Caco-2 (cell line): ENCODE results near the gene PBOV1. TPM values are rescaled to one million over a fixed set of nuclear protein-coding genes. Genes with fewer than 3 reads are reported as not detected.

Source experiments
- BruUV-seq: library from RNA; stranded (reverse); fragments of 400-500 nt; replicated peaks from 2 replicates; lab custom pipeline; 2021; lab: Mats Ljungman, UMichigan
- CTCF ChIA-PET: fragments of 300-600 bp; sonication (Branson Sonifier 250); formaldehyde crosslinking; loops from one replicate; lab custom pipeline; 2022; ENCODE audit warnings: antibody characterized with exemption; lab: Charles Lee
- POLR2A ChIA-PET: fragments of 300-600 bp; sonication (Branson Sonifier 250); formaldehyde crosslinking; loops from one replicate; lab custom pipeline; 2022; ENCODE audit warnings: antibody characterized with exemption; lab: Charles Lee
- DNase-seq, 2 experiments: peaks; one replicate each; pipeline versions ENCODE4 v3.0.0 to v3.0.0-alpha.2; 2020 to 2022
- H3K27me3 ChIP-seq: replicated peaks from 2 replicates; pipeline ENCODE4 v1.6.0; 2011; ENCODE audit warnings: low read length; ENCODE audit not compliant: control insufficient read depth, insufficient read depth
- H3K36me3 ChIP-seq: 2 replicates; pipeline ENCODE4 v1.5.1; 2011; ENCODE audit warnings: low read length; ENCODE audit not compliant: control insufficient read depth, insufficient read depth
- H3K4me1 ChIP-seq: fragments of 250-450 bp; sonication (Bioruptor Pico); 2 replicates; pipeline ENCODE4 v1.5.1; 2020; ENCODE audit warnings: mild to moderate bottlenecking
- H3K4me3 ChIP-seq: 2 replicates; pipeline ENCODE4 v1.5.1; 2011; ENCODE audit warnings: low read depth, mild to moderate bottlenecking, control low read depth, low read length
- H3K9me3 ChIP-seq: fragments of 250-450 bp; sonication (Bioruptor Pico); 2 replicates; pipeline ENCODE4 v1.5.1; 2020; ENCODE audit warnings: mild to moderate bottlenecking, moderate library complexity
- H3K27ac Mint-ChIP-seq: one replicate; pipeline ENCODE4 v1.8.0; 2022; ENCODE audit warnings: mixed read lengths; ENCODE audit not compliant: unreplicated experiment
- H3K27me3 Mint-ChIP-seq: one replicate; pipeline ENCODE4 v1.8.0; 2022; ENCODE audit warnings: mixed read lengths; ENCODE audit not compliant: insufficient read depth, unreplicated experiment
- H3K36me3 Mint-ChIP-seq: one replicate; pipeline ENCODE4 v1.8.0; 2022; ENCODE audit warnings: mild to moderate bottlenecking, mixed read lengths; ENCODE audit not compliant: insufficient read depth, unreplicated experiment
- H3K4me1 Mint-ChIP-seq: one replicate; pipeline ENCODE4 v1.8.0; 2022; ENCODE audit warnings: low read depth, mixed read lengths; ENCODE audit not compliant: unreplicated experiment
- H3K4me3 Mint-ChIP-seq: one replicate; pipeline ENCODE4 v1.8.0; 2022; ENCODE audit warnings: mild to moderate bottlenecking, moderate library complexity, mixed read lengths; ENCODE audit not compliant: unreplicated experiment
- H3K9me3 Mint-ChIP-seq: one replicate; pipeline ENCODE4 v1.8.0; 2022; ENCODE audit warnings: mixed read lengths; ENCODE audit not compliant: unreplicated experiment
- CTCF ChIP-seq, 2 experiments: fragments of 200-600 bp in 1 of 2; IDR thresholded peaks; 1 replicate in 1 of 2; 2 replicates in 1 of 2; pipeline versions ENCODE4 v1.5.1 to v1.8.0; 2011 to 2022; ENCODE audit warnings: antibody characterized with exemption in 1 of 2, control low read depth in 1 of 2, inconsistent platforms in 1 of 2, low read depth in 1 of 2, low read length in 1 of 2, mild to moderate bottlenecking in 1 of 2, moderate library complexity in 1 of 2; ENCODE audit not compliant: insufficient read depth in 1 of 2, severe bottlenecking in 1 of 2, unreplicated experiment in 1 of 2
- intact Hi-C: fragments of 100-400 bp; cut with micrococcal nuclease; formaldehyde crosslinking; loops from one replicate; pipeline ENCODE4 v1.10.0; 2022; ENCODE audit not compliant: unreplicated experiment
- total RNA-seq: library from RNA; stranded (reverse); gene quantifications from 2 replicates; pipeline ENCODE4 v1.2.3, GENCODE V29; 2022

The PBOV1 gene
- total RNA-seq, 1 experiment from 2014 or later = not detected

DNA sequence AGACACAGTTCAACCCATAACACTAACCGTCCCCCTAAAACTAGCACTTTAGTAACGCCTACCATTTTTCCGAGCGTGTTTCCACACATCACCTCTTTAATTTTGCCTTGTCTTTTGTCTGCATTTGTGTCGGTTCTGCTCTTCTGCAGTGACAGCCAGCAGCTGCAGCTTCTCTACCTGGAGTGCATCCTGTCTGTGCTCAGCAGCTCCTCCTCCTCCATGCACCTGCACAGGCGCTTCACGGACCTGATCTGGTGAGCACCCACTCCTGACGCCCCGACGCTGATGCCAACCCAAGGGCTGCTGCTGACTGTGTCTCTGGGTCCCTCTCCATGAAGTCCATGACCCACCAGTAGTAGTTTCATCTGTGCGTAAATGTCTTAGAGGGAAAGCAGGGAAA is 35.4 kb upstream of the PBOV1 start:
- peaks cover 6% of the 10 kb centered on the region for H3K36me3 Mint-ChIP-seq
- Histone ChIP-seq H3K27me3 (no peaks in the 10 kb centered on the region), H3K4me1 (no peaks in the 10 kb centered on the region), H3K9me3 (no peaks in the 10 kb centered on the region), H3K36me3 (no peaks in the 10 kb centered on the region), H3K4me3 (no peak overlapping the region)
- intact Hi-C loops = no loop called here
- no peak overlapping the region for H3K27ac Mint-ChIP-seq
- H3K4me1 Mint-ChIP-seq = no peaks in the 10 kb centered on the region
- BruUV-seq = no TSS peak
- ChIA-PET CTCF (no interaction called here), POLR2A (no interaction called here)
- DNase-seq = no peak
- H3K4me3 Mint-ChIP-seq = no peak overlapping the region
- no peak for TF ChIP-seq CTCF (IDR thresholded peaks at IDR 0.05; ENCODE audit: insufficient read depth in 1 of 2, low read depth in 1 of 2, low read length in 1 of 2, severe bottlenecking in 1 of 2, unreplicated experiment in 1 of 2)
- H3K27me3 Mint-ChIP-seq = no peaks in the 10 kb centered on the region
- no peaks in the 10 kb centered on the region for H3K9me3 Mint-ChIP-seq

DNA sequence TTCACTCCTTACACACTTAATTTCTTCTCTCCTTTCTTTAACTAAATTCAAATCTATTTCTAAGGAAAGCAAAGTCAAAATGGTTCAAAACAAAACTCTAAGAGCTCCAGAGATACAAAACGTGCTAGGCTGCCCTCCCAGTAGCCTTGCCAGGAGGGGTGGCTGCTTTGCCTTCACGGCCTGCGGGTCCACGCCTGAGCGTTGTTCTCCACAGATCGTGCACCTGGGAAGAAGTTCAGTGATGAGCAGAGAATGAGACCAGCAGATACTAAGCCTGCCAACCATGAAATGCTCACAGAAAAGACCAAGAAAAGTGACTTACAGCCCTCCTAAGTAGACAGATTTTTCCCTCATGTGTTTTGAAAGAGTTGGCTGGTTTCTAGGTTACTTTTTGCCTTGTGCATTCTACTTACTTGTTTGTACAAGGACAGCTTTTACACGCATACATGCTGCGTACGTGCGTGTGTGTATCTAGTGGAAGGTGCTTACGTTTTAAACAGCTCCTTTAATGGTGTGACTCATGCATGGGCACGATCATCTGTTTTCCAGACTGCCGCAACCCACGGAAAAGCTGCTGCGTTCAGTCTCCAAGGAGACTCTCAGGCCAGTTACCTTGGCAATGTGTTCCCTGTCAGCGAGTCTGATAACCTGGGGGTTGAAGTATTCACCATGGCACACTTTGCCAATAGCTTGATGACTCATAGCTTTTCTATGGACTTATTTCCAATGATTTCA is 32.4 kb upstream of the PBOV1 start:
- Mint-ChIP-seq H3K27ac (no peak overlapping the region), H3K4me3 (no peak overlapping the region)
- CTCF ChIA-PET = no interaction called here

DNA sequence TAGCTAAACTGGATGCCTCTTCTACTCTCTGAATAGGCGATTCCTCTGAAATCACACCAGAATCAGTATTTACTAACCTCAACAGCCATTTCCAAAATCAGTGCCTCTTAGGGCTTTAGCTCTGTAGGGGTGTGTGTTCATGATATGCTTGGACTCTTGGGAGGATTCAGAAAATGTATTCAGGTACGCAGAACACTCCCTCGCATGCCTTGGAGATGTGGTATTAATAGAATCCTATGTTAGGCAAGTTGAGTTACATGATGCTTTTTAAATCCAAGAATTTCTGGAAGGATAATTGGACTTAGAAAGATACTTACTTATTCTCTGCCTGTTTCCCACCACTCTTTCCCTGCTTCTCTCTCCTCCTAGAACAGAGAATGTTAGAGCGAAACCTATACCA is 31.8 kb upstream of the PBOV1 start:
- Mint-ChIP-seq H3K27me3 (no peaks in the 10 kb centered on the region), H3K27ac (no peak overlapping the region), H3K36me3 (no peaks in the 10 kb centered on the region), H3K9me3 (no peaks in the 10 kb centered on the region), H3K4me3 (no peak overlapping the region), H3K4me1 (no peaks in the 10 kb centered on the region)
- intact Hi-C loops = no loop called here
- no peak overlapping the region for H3K4me3 ChIP-seq
- H3K27me3 ChIP-seq = no peaks in the 10 kb centered on the region
- no peaks in the 10 kb centered on the region for H3K4me1 ChIP-seq
- ChIA-PET POLR2A (no interaction called here), CTCF (no interaction called here)
- no TSS peak for BruUV-seq
- no peaks in the 10 kb centered on the region for H3K9me3 ChIP-seq
- no peak for DNase-seq
- no peaks in the 10 kb centered on the region for H3K36me3 ChIP-seq
- TF ChIP-seq CTCF (IDR thresholded peaks at IDR 0.05; ENCODE audit: insufficient read depth in 1 of 2, low read depth in 1 of 2, low read length in 1 of 2, severe bottlenecking in 1 of 2, unreplicated experiment in 1 of 2) = no peak

More for the DNA sequence above, 32.4 kb upstream of the PBOV1 start:
- Mint-ChIP-seq H3K27me3 (no peaks in the 10 kb centered on the region), H3K36me3 (no peaks in the 10 kb centered on the region), H3K9me3 (no peaks in the 10 kb centered on the region), H3K4me1 (no peaks in the 10 kb centered on the region)
- Histone ChIP-seq H3K4me1 (no peaks in the 10 kb centered on the region), H3K36me3 (no peaks in the 10 kb centered on the region), H3K27me3 (no peaks in the 10 kb centered on the region), H3K4me3 (no peak overlapping the region), H3K9me3 (no peaks in the 10 kb centered on the region)
- DNase-seq = no peak
- intact Hi-C loops = no loop called here
- no peak for TF ChIP-seq CTCF (IDR thresholded peaks at IDR 0.05; ENCODE audit: insufficient read depth in 1 of 2, low read depth in 1 of 2, low read length in 1 of 2, severe bottlenecking in 1 of 2, unreplicated experiment in 1 of 2)
- POLR2A ChIA-PET = no interaction called here
- BruUV-seq = no TSS peak
